ENCODE measurements around the gene OR2AT4. TPM values are rescaled to one million over a fixed set of nuclear protein-coding genes. Genes with fewer than 3 reads are reported as not detected.

The OR2AT4 gene
- polyA plus RNA-seq (2012; ENCODE audit: insufficient read length, low read depth) = not detected

DNA sequence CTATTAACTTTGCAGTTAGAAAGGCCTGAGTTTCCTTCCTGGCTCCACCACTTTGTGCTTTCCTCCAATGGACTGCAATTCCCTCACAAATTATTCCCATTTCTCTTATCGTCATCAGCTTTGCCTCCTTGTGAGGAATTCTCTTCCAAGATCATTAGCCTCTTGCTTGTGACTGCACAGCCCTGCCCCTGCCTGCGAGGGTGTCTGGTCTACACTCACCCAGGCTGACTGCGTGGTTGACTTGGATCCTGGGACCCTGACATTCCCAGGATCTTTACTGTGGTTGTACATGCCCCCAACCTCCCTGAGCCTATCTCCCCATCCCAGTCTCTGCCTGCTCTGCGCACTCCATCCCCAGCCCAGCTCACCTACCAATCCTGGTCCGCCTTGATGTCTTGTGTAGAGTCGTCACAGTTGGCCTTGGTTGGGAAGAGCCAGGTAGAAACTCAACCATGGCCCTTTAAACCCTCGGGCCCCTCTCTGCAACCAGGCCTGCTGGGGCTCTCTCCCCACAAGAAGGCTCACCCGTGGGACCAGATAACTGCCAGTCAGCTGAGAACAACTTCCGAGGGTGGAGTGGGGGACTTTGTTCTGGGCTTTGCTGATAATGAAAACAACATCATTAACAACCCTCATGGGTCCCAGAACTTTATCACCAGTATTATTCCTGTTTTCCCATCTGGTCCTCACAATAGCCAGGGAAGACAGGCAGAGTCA lies at the start of gene OR2AT4:
TSS of gene OR2AT4 (minus strand) at position 421 of the 717 bp plus-strand sequence.
- TF ChIP-seq POLR2AphosphoS5 (IDR thresholded peaks at IDR 0.05; ENCODE audit: low read depth, low read length) (no peak), SIN3A (IDR thresholded peaks at IDR 0.05; ENCODE audit: borderline replicate concordance, insufficient read depth, low read length) (no peak), TAF1 (IDR thresholded peaks at IDR 0.05; ENCODE audit: borderline replicate concordance, insufficient read depth, low read length) (no peak), FOXP2 (optimal IDR thresholded peaks at IDR 0.05; ENCODE audit: borderline replicate concordance, extremely low read depth, extremely low read length, insufficient read depth) (no peak)
- TF ChIP-seq, protein P1, sequence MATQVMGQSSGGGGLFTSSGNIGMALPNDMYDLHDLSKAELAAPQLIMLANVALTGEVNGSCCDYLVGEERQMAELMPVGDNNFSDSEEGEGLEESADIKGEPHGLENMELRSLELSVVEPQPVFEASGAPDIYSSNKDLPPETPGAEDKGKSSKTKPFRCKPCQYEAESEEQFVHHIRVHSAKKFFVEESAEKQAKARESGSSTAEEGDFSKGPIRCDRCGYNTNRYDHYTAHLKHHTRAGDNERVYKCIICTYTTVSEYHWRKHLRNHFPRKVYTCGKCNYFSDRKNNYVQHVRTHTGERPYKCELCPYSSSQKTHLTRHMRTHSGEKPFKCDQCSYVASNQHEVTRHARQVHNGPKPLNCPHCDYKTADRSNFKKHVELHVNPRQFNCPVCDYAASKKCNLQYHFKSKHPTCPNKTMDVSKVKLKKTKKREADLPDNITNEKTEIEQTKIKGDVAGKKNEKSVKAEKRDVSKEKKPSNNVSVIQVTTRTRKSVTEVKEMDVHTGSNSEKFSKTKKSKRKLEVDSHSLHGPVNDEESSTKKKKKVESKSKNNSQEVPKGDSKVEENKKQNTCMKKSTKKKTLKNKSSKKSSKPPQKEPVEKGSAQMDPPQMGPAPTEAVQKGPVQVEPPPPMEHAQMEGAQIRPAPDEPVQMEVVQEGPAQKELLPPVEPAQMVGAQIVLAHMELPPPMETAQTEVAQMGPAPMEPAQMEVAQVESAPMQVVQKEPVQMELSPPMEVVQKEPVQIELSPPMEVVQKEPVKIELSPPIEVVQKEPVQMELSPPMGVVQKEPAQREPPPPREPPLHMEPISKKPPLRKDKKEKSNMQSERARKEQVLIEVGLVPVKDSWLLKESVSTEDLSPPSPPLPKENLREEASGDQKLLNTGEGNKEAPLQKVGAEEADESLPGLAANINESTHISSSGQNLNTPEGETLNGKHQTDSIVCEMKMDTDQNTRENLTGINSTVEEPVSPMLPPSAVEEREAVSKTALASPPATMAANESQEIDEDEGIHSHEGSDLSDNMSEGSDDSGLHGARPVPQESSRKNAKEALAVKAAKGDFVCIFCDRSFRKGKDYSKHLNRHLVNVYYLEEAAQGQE (IDR thresholded peaks at IDR 0.05; ENCODE audit: insufficient read depth in 1 of 2, low read depth in 2 of 2, low read length in 2 of 2) = no peak

DNA sequence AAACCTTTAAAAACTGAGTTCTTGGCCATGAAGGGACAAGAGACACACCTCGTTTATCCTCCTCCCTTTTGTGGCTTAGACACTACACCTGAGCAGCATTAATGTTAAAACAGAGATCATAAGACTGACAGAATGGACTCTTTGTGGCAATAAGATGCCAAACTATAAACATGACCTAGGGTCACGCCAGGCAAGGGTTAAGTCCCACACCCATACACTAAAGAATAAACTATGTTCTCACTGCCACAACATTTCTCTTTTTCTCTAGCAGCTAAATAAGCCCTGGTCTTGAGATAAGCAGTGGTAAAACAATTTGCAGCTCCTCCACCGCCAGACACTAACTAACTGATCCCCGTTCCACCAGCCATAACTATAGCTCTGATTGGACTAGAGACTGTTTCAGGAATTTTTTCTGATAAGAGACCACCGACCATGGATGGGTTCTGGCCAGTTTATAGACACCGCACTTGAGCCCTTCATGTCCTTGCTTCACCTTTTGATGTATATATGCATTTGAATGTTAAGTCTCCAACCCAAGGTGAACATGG lies 49.4 kb upstream of the OR2AT4 start:
- no peak for TF ChIP-seq TAF1 (IDR thresholded peaks at IDR 0.05; ENCODE audit: borderline replicate concordance, insufficient read depth, low read length)
- TF ChIP-seq, protein P1 (IDR thresholded peaks at IDR 0.05; ENCODE audit: insufficient read depth in 1 of 2, low read depth in 2 of 2, low read length in 2 of 2) = no peak
- no peak for TF ChIP-seq POLR2AphosphoS5 (IDR thresholded peaks at IDR 0.05; ENCODE audit: low read depth, low read length)
- TF ChIP-seq FOXP2 (optimal IDR thresholded peaks at IDR 0.05; ENCODE audit: borderline replicate concordance, extremely low read depth, extremely low read length, insufficient read depth) = no peak
- no peak for TF ChIP-seq SIN3A (IDR thresholded peaks at IDR 0.05; ENCODE audit: borderline replicate concordance, insufficient read depth, low read length)

DNA sequence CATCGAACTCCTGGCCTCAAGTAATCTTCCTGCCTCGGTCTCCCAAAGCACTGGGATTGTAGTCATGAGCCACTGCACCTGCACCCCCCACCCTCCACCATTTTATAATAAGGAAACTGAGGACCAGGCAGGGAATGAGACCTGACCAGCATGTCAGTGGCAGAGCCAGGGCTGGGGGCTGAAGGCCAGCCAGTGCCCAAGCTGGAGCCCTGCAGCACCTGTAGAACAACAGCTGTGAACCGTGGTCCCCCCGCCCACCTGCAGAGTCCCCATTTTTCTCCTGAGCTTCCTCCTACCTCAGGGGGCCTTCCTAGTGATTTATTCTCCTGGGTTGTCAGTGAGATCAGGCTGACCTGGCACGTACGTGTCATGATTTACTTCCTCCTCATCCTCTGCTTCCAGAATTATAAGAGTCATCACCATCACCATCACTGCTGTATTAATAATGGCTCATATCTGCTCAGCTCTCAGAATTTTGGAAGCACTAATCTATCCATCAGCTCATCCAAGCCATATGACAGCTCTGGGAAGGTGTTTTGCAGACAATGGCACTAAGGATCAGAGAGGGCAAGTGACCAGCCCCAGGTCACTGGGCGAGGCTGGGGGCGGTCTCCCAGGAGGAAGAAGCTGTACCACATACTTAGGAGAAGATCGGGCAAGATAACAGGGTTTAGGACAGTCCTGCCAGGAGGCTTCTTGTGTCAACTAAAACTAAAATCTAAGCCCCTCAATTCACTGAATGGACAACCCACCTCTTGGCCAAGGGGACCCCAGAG lies 48.7 kb upstream of the OR2AT4 start:
- TF ChIP-seq POLR2AphosphoS5 (IDR thresholded peaks at IDR 0.05; ENCODE audit: low read depth, low read length) = no peak
- no peak for TF ChIP-seq FOXP2 (optimal IDR thresholded peaks at IDR 0.05; ENCODE audit: borderline replicate concordance, extremely low read depth, extremely low read length, insufficient read depth)
- TF ChIP-seq, protein P1 (IDR thresholded peaks at IDR 0.05; ENCODE audit: insufficient read depth in 1 of 2, low read depth in 2 of 2, low read length in 2 of 2) = no peak
- TF ChIP-seq SIN3A (IDR thresholded peaks at IDR 0.05; ENCODE audit: borderline replicate concordance, insufficient read depth, low read length) = no peak

DNA sequence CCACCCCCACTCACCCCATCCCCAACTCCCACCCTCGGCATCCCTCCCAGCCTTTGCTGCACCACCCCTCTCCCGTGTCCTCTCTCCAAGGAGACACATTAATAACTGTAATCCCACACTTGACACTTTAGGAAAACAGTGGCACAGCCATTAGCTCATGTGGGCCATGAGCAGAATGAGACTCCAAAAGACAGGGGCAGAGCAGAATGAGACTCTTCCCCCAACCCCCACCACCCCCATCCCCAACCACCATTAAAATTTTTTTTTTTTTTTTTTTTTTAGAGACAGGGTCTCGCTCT lies 48.0 kb upstream of the OR2AT4 start:
- TF ChIP-seq POLR2AphosphoS5 (IDR thresholded peaks at IDR 0.05; ENCODE audit: low read depth, low read length) = no peak
- TF ChIP-seq, protein P1 (IDR thresholded peaks at IDR 0.05; ENCODE audit: insufficient read depth in 1 of 2, low read depth in 2 of 2, low read length in 2 of 2) = no peak
- no peak for TF ChIP-seq TAF1 (IDR thresholded peaks at IDR 0.05; ENCODE audit: borderline replicate concordance, insufficient read depth, low read length)
- TF ChIP-seq FOXP2 (optimal IDR thresholded peaks at IDR 0.05; ENCODE audit: borderline replicate concordance, extremely low read depth, extremely low read length, insufficient read depth) = no peak
- no peak for TF ChIP-seq SIN3A (IDR thresholded peaks at IDR 0.05; ENCODE audit: borderline replicate concordance, insufficient read depth, low read length)
